ENCODE measurements around the gene TLE2.
A peak's percentile ranks its signal among the peaks of the same experiment; 100 is the strongest.
"Not testable (repeated sequence)": the region's sequence is repeated elsewhere in the genome, so short reads cannot be mapped to it uniquely, and the experiment has no call there.

The TLE2 gene

DNA sequence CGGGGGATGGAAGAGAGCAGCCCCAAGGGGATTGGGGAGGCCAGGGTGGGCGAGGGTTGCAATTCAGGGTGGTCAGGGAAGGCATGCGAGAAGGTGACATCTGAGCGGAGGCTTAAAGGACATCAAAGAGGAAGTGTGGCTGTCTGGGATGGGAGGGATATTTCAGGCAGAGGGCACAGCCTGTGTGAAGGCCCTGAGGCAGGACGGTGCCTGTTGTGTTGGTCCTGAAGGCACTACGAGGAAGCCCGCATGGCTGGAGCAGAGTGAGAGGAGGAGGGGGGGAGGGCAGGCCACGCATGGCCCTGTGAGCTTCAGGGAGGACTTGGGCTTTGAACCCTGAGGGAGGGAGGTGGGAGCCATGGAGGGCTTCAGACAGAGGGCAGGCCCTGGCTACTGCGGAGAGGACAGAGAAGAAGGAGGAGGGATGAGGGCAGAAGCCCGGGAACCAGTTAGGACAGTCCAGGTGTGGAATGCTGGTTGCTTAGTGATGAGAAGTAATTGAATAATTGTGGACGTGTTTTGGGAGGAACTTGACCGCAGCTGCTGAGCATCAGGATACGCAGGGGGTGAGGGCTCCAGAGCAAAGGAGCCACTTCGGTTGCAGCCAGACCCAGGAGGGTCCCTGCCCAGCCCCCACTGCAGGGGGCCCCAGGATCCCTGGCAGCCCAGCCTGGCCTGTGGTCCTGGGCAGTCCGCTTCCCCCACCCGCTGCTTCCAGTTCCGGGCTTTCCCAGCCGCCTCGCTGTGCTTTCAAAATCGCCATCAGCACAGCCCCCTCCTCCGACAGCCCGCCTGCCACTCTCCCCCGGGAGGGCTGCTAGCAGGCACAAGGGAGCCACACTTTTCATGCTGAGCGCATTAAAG, 45.5 kb downstream of the TLE2 start:
- DNase-seq (ENCODE audit: low read depth in 3 of 3): no peak

DNA sequence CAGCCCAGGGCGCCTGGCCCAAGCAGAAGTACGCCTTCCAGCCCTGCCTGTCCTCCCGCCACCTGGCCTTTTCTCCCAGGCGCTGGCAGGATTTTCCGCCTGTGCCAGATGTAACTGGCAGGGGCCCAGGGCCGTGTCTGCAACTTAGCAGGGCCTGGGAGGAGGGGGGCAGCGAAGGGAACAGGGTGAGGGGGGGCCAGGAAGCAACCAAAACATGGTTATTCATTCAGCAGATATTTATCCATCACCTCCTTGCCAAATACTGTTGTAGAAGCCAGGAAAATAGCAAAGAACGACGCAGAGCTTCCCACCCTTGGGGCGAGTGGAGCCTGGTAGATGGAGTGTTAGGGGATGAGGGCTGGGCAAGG, 46.1 kb downstream of the TLE2 start:
- DNase-seq (ENCODE audit: low read depth in 3 of 3): no peak

GRCh38 chr19:2982561-2982960, 46.5 kb downstream of the TLE2 start:
- no peak for DNase-seq (ENCODE audit: low read depth in 3 of 3)

- DNase-seq (ENCODE audit: low read depth in 3 of 3): no peak
These were observed 47.2 kb downstream of the TLE2 start for GRCh38 chr19:2981898-2982297.

DNA sequence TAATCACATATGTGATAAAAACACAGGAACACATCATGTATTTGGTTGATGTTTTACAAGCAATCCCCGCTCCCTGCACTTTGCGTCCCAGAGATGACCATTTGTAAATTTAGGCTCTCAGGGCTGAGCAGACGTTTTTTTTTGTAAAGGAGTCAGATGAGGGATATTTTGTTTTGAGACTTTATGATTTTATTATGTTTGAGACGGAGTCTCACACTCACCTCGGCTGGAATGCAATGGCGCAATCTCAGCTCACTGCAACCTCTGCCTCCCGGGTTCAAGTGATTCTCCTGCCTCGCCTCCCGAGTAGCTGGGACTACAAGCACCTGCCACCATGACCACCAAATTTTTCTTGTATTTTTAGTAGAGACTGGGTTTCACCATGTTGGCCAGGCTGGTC, 50.3 kb downstream of the TLE2 start:
- no peak for DNase-seq (ENCODE audit: low read depth in 3 of 3)

- DNase-seq (ENCODE audit: low read depth in 3 of 3): no peak
These were observed 50.8 kb downstream of the TLE2 start for GRCh38 chr19:2978166-2978767.

DNA sequence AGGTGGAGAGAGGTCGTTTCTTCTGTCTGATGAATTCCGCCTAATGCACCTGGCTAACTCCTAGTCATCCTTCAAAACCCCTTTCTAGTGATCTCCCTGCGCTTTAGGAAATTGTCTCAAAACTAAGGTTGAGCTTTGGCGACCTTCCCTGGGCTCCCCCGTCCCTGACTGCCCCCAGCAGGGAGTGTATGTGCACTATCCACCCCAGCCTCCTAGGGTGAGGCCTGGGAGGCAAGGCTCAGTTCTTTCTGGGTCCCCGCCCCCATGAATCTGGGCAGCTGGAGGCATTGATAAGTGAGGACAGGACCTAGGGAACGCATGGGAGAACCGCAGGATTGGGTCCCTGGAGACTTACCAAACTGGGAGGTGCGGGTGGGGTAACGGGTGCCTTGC, 51.3 kb downstream of the TLE2 start:
- DNase-seq (ENCODE audit: low read depth in 3 of 3): no peak

DNA sequence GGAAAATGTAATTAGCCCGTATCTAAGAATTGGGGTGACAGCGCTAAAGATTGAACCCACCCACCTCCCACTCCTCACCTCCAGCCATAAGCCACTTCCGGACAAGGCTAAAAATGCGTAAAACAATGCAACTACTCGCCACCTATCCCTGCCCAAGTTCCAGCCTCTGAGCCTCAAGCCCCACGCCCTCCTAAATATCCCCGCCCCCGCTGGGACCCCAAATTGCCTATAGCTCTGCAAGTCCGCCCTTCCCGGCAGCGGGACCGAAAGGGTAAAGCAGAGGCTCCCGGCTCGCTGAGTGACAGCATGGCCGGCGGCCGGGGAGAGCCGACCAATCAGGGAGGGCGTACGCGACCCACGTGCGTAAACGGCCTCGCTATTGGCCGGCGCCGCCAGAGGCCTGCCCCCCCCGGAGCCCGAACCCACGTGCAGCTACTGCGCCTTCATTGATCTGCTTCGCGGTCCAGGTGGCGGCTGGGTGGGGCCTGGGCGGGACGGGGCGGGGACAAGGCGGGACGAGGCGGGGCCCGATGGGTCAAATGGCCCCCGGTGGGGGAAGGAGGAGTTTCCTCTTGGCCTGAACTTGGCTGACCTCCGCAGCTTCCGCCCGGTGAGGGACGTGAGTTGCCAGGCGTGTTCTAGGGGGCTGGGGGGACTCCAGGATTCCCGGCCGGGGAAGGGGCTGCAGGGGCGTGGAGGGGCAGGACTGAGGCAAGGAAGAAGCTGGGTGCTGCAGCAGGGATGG, 51.9 kb downstream of the TLE2 start, which contains the start of gene TLE6:
TSS of gene TLE6 (plus strand) at position 564 of the 745 bp plus-strand sequence. CDS start 670 bp downstream, outside the sequence.
- peak; percentile 88 to 94 (median 89) for DNase-seq (ENCODE audit: low read depth in 3 of 3)

DNA sequence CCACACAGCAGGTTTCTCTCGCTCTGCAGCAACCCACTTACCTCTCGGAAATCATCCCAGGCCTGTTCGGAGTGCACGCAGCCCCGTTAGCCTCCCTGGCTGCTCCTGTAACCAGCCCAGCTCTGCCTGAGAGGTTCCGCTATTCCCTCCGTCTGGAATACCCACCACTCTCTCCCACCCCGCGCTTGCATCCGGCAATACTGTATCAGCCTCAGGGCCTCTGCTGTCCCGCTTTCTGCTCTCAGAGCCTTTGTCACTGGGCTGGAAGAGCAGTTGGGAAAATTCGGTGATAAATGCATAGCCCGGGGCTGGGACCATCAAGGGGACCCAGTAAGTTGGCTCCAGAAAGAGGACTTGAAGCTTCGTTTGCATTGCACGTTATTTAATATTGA, 52.5 kb downstream of the TLE2 start:
- no peak for DNase-seq (ENCODE audit: low read depth in 3 of 3)

DNA sequence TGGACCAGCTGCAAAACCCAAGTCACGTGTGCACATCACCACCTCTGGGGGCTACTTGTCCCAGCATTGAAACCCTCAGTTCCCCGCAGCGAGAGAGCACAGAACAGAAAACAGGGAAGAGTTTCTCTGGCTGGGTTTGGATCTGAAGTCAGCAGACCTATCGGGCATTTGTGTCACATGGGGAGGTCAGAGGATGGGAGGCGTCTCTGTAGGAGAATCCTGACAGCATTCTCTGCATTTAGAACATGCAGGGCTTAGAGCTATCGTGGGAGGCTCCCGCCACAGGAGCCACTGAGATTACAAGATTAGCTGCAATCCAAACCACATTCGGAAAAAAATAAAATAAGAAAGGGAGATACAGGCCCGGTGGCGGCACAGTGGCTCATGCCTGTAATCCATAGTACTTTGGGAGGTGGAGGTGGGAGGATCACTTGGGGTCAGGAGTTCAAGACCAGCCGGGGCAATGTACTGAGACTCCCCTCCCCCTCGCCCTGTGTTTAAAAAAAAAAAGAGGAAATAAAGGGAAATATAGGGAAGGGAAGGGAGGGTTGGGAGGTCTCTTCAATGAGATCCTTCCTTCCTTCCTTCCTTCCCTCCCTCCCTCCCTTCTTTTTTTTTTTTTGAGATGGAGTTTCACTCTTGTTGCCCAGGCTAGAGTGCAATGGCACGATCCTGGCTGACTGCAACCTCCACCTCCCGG, 54.6 kb downstream of the TLE2 start:
- DNase-seq (ENCODE audit: low read depth in 3 of 3): peak in 1 of 3 experiments; percentile 20

GRCh38 chr19:2973229-2973628, 55.9 kb downstream of the TLE2 start:
- no peak for DNase-seq (ENCODE audit: low read depth in 3 of 3)

DNA sequence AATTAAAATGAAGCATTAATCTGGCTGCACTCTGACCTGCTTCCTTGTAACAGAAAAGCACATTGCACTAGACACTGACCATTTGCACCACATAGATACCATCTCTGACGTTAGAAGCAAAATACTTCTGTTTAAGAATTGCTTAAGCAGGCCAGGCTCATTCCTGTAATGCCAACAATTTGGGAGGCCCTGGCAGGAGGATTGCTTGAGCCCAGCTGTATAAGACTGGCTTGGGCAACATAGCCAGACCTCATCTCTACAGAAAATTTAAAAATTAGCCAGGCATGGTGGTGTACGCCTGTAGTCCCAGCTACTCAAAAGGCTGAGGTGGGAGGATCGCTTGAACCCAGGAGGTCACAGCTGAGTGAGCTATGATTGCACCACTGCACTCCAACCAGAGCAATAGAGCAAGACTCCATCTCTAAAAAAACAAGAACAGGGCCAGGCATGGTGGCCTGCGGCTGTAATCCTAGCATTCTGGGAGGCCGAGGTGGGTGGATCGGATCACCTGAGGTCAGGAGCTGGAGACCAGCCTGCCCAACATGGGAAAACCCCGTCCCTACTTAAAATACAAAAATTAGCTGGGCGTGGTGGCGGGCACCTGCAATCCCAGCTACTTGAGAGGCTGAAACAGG, 58.8 kb downstream of the TLE2 start:
- no peak for DNase-seq (ENCODE audit: low read depth in 3 of 3)

DNA sequence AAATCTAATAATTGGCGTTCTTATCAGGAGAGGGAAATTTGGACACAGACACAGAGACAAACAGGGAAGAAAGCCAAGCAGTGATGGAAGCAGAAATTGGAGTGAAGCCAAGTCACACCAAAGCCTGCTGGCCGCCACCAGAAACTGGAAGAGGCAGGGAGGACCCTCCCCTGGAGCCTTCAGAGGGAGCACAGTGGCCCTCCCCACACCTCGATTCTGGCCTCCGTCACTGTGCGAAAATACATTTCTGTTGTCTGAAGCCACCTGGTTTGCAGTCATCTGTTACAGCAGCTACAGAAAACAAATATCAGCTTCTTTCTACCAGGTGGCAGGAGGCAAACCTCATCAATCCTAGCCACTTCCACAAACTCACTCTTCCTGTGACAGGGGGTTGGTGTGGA, 60.0 kb downstream of the TLE2 start:
- DNase-seq (ENCODE audit: low read depth in 3 of 3): no peak

DNA sequence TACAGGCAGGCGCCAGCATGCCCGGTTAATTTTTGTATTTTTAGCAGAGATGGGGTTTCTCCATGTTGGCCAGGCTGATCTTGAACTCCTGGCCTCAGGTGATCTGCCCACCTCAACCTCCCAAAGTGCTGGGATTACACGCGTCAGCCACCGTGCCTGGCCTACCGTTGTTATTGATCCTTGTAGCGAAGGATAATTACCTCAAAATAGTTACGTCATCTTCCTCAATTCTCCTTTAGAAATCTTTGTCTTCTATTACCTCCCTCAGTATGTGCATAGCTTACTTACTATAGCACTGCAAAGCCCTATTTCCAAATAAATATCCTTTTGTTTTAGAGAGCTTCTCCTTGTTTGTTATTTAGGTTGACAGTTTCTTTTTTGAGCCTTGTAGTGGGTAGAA, 61.1 kb downstream of the TLE2 start:
- no peak for DNase-seq (ENCODE audit: low read depth in 3 of 3)

DNA sequence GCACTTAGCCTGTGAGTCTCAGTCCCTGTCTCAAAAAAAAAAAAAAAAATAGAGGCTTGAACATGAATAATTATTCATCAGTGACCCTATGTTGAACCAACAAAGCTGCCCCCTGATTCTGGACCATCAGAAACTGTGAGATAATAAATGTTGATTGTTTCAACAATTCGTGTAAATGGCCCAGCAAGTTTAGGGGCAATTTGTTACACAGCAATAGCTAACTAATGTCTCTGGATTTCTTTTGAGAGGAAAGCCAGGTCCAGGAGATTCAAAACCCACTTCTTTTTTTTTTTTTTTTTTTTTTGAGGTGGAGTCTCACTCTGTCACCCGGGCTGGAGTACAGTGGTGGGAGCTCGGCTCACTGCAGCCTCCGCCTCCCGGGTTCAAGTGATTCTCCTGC, 64.2 kb downstream of the TLE2 start:
- no peak for DNase-seq (ENCODE audit: low read depth in 3 of 3)

GRCh38 chr19:2963631-2964030, 65.4 kb downstream of the TLE2 start:
- DNase-seq (ENCODE audit: low read depth in 3 of 3): not testable (repeated sequence)

DNA sequence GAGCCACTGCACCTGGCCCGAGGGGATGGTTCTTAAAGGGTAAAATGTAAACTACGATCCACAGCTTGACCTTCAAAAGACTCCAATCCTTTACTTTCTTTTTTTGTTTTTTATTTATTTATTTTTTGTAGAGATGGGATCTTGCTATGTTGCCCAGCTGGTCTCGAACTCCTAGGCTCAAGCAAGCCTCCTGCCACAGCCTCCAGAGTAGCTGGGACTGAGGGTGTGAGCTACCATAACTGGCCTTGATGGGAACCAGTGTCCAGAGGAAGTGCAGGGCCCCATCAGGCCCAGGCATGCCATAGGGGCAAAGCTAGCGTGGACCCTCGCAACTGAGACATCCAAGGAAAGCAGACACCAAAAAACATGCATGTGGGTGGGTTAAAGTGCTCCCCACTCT, 66.0 kb downstream of the TLE2 start:
- DNase-seq (ENCODE audit: low read depth in 3 of 3): no peak

DNA sequence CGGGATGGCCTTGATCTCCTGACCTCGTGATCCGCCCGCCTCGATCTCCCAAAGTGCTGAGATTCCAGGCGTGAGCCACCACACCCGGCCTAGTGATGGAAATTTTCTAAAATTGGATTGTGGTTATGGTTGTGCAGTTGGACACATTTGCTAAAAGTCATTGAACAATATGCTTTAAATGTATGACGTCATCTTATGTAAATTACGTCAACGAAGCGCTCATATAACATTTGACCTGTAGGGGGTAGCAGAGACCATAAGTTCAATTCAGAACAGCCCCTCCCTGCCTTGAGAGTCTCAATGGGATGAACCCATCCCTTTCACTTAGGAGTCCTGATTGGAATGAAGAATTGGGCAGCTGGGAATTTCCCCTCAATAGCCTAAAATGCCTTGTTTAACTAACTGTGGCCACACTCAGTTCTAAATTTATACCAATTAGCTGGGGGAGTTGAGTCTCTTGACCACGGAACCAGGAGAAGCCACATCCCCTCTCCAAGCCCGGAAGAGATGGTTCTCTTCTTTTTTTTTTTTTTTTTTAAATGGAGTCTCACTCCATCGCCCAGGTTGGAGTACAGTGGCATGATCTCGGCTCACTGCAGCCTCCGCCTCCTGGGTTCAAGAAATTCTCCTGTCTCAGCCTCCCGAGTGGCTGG, 66.9 kb downstream of the TLE2 start:
- peak in 1 of 3 experiments; percentile 38 for DNase-seq (ENCODE audit: low read depth in 3 of 3)

DNA sequence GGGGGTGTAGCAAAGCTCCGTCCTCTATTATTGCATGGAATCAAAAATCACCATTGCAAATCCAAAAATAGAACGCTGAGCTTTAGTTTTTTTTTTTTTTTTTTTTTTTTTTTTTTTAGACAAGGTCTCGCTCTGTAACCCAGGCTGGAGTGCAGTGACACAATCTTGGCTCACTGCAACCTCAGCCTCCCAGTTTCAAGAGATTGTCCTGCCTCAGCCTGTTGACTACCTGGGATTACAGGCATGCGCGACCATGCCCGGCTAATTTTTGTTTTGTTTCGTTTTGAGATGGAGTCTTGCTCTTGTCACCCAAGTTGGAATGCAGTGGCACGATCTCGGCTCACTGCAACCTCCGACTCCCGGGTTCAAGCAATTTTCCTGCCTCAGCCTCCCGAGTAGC, 69.0 kb downstream of the TLE2 start:
- no peak for DNase-seq (ENCODE audit: low read depth in 3 of 3)

DNA sequence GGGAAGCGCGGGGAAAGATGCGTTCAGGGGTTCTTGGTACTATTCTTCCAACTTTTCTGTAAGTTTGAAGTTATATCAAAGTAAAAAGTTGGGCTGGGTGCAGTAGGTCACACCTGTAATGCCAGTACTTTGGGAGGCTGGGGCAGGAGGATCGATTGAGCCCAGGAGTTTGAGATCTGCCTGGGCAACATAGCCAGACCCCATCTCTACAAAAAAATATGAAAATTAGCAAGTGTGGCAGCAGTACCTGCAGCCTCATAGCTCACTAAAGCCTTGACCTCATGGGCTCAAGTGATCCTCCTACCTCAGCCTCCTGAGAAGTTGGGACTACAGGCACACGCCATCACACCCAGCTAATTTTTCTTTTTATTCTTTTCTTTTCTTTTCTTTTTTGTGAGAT, 71.9 kb downstream of the TLE2 start:
- no peak for DNase-seq (ENCODE audit: low read depth in 3 of 3)

DNA sequence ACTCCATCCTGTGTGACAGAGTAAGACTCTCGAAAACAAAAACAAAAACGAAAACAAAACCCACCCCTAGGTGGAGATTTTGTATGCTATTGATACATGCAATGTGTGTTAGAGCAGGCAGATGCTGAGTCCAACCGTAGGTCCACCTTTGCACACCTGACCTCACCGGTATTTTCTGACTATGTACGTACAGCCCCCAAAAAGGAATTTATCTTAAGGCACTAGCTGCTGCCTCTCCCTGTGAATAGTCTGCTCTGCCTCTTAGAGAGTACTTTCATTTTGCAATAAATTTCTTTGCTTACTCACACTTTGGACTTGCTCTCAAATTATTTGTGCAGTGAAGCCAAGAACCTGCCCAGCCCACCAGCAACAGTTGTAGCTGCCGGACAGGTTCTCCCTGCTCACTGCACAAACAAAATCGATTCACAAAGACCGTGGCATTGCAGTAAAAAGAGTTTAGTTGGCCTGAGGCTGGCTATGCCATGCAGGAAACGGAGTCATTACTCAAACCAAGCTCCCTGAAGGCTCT, 76.1 kb downstream of the TLE2 start:
- no peak for DNase-seq (ENCODE audit: low read depth in 3 of 3)

Measured in stimulated activated CD4-positive, alpha-beta T cell treated with anti-CD3 and anti-CD28 coated beads, TNF-alpha, amount 100 ng/mL, for 24 hours (primary cell).